CD4-positive, alpha-beta T cell treated with Interleukin-17A for 1 hour (primary cell): ENCODE measurements around the gene POLR1H.
"Not testable (repeated sequence)": the region's sequence is repeated elsewhere in the genome, so short reads cannot be mapped to it uniquely, and the experiment has no call there.

ENCODE experiments used
- DNase-seq: peaks from one replicate; pipeline ENCODE4 v3.0.0-alpha.2; 2020

Gene POLR1H, protein sequence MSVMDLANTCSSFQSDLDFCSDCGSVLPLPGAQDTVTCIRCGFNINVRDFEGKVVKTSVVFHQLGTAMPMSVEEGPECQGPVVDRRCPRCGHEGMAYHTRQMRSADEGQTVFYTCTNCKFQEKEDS

GRCh38 chr6:30061092-30061857 is at the start of gene POLR1H:
TSS of gene POLR1H (plus strand) at chr6:30061265. CDS start at chr6:30061525, 260 bp downstream.
- DNase-seq, result peak; percentile 94

DNA sequence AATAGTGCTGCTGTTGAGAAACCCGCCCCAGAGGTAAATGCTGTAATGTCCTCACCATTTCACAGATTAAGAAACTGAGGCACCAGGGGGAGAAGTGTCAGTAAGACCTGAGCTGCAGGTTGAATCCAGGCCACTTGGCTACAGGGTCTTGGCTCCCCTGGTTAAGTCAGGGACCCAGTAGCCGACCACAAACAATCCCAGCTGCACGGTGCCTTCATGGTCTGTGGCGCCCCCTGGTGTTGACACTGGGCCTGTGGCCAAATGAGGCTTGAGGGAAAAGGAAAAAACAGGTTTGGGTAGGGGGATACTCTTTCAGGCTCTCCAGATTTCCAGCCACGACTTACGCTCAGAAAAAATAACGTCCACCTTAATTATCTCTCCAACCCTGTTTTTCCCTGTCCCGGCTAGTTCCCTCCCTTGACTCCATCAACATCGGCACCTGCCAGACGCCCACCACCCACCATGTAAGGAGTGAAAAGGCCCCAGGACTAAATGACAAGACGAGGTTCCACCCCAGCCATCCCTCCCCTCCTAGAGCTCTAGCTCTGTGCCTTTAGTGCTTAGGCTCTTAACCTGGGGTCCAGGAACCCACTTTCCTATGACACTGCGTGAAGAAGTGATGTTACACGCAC is 47.7 kb upstream of the POLR1H start:
- DNase-seq, result peak; percentile 36

DNA sequence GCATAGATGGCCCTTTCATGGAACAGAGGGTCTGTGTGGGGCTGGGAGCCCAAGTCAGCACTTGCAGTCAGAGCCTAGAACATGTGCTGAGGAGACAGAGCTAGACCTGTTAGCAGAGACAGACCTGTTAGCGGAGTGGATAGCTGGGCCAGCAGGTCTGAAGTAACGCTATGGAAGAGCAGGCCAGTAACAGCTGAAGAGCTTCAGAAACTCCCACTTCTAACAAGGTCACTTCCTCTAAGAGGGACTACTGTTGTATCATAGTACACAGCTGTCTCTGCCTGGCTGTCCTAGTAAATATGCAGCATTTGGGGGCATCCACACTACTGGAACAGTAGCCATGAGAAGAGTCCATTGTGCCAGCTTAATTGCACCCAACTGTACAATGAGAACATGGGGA is 41.2 kb upstream of the POLR1H start:
- no peak for DNase-seq

GRCh38 chr6:30020626-30021025 is 40.4 kb upstream of the POLR1H start:
- no peak for DNase-seq

DNA sequence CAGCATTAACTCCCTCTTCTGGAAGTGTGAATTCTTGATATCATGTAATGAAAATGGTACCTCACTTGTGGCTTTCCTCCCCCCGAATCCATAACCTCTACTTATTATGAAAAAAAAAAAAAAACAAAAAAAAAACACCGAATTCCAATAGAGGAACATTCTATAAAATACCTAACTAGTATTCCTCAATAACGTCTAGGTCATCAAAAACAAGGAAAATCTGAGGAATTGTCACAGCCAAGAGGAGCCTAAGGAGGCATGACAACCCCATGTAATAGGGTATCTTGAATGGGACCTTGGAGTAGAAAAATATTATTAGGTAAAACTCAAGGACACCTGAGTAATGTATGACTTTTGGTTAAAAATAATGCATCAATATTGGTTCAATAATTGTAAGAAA is 38.9 kb upstream of the POLR1H start:
- DNase-seq, result no peak

DNA sequence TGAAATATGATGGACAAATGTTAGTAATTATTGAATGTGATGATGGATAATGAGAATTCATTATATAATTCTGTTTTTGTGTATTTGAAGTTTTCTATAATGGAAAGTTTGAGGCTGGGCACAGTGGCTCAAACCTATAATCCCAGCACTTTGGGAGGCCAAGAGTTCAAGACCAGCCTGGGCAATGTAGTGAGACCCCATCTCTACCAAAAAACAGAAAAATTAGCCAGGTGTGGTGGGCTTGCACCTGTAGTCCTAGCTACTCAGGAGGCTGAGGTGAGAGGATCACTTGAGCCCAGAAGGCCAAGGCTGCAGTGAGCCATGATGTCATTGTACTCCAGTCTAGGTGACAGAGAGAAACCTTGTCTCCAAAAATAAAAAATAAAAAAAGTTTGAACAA is 38.4 kb upstream of the POLR1H start:
- DNase-seq, result not testable (repeated sequence)

- no peak for DNase-seq
These were observed 35.9 kb upstream of the POLR1H start for GRCh38 chr6:30025186-30025585.

DNA sequence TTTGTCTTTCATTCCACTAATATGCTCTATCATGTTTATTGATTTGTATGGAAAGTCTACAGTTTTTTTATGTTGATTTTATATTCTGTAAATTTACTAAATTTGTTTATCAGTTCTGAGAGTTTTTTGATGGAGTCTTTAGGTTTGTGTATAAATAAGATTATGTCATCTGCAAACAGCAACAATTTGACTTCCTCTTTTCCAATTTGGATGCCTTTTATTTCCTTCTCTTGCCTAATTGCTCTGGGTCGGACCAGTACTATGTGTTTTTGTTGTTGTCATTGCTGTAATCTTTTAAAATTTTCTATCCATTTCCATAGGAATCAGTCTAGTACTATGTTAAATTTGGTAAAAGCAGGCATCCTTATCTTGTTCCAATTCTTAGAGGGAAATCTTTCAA is 31.5 kb upstream of the POLR1H start:
- DNase-seq, result no peak

DNA sequence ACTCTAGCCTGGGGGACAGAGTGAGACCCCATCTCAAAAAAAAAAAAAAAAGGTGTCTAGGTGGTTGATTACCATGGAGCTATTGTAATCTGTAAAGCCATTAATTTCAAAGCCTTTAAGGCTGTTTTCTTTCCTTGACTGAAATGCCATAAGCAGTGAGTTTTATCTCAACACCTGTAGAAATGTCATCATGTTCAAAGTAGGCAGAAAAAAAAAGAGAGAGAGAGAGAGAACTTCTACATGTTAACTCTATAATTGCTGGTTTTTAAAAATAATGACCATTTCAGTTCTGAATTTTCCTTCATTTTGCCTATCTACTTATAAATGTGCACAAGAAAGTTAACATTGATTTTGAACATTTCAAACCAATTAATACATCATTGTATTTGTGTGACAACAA is 29.7 kb upstream of the POLR1H start:
- no peak for DNase-seq

- DNase-seq, result not testable (repeated sequence)
These were observed 27.6 kb upstream of the POLR1H start for GRCh38 chr6:30033440-30033839.

DNA sequence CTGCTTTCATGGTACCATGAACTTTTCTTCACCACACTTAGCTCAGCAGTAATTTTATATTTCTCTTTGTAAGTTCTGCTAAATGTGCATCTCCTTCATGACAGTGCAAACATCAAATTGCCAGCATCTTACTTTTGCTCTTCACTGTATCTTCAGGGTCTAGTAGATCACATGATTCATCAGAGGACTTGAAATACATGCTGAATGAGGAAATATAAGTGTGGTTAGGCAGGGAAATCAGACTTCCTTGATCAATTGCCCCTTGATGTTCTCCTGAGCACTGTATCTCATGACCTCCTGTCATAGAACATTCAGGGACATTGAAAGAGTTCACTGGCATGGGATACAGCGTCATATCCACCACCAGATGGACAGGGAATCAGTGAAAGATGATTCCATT is 25.3 kb upstream of the POLR1H start:
- DNase-seq, result no peak

DNA sequence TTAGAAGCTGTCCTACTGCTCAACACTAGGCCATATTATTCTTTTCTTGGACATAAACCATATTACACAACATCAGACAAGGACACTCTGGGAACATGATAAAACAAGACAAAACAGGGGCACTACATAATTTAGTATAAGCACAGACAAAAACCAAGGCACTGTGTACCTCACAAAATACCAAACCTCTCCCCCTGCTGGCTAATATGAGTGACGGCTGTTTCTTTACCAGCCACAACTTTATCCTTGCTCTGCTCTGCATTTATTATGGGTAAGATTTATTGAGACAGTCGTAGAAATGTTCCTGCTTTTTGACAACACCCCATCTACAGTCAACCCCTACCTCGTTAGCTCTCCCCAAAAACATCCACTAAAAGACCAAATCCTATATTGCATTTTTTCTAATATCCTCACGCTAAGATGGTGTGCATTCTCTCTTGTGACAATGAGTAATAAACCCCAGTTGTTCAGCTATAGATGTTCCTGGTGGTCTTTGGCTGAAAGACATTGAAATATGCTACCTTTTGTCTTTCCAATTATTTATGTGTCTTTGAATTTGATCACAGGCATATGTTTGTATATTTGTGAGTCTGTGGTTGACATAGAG is 23.8 kb upstream of the POLR1H start:
- DNase-seq, result peak; percentile 28

DNA sequence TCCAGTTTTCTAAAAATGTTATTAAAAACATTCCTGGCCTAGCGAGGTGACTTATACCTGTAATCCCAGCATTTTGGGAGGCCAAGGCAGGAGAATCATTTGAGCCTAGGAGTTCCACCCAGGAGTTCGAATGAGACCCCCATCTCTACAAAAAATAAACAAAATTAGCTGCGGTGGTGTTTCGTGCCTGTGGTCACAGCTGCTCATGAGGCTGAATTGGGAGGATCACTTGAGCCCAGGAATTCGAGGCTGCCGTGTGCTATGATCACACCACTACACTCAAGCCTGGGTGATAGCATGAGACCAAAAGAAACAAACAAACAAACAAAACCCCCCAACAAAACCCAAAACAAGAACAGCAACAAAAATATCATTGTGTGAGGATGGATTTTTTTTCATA is 19.8 kb upstream of the POLR1H start:
- no peak for DNase-seq

- DNase-seq, result no peak
These were observed 19.2 kb upstream of the POLR1H start for GRCh38 chr6:30041821-30042220.

GRCh38 chr6:30042476-30042875 is 18.6 kb upstream of the POLR1H start:
- no peak for DNase-seq

- DNase-seq, result no peak
These were observed 18.2 kb upstream of the POLR1H start for GRCh38 chr6:30042914-30043313.

- no peak for DNase-seq
These were observed 17.3 kb upstream of the POLR1H start for GRCh38 chr6:30043744-30044143.

DNA sequence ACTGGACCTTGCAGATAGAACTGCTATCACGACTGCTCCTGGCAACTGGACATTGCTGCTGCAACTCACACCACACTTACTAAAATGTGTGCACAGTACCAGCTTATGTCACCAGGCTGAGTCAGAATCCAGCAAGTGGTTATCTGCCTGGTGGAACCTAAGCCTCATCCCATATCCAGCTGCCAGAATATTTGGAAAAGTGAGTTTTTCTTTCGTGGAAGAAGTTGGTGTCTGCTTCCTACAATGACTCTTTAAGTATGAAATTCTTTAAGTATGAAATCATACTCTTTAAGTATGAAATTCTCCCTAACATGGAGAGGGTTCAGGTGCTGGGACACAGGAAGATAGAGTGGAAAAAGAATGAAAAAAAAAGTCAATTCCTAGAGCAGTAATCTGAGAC is 16.4 kb upstream of the POLR1H start:
- no peak for DNase-seq

- DNase-seq, result no peak
These were observed 13.8 kb upstream of the POLR1H start for GRCh38 chr6:30047220-30047619.

DNA sequence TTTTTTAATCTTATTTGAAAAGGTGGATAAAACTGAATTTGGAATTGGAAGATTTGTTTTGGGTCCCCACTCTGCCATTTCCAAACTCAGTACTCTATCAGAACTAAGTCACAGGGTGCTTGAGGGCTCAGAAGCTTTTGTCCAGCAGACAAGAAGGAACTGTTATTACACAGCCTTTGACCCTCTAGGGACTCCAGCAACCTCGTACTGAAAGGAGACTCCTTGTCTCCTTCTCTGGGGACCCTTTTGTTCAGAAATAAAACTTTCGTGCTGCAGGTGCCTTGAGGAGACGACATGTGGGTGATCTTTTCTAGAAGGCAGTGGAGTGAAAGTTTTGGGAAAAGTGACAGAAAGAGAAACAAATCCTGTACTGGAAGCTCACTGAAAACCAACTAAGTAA is 7.4 kb upstream of the POLR1H start:
- DNase-seq, result no peak

DNA sequence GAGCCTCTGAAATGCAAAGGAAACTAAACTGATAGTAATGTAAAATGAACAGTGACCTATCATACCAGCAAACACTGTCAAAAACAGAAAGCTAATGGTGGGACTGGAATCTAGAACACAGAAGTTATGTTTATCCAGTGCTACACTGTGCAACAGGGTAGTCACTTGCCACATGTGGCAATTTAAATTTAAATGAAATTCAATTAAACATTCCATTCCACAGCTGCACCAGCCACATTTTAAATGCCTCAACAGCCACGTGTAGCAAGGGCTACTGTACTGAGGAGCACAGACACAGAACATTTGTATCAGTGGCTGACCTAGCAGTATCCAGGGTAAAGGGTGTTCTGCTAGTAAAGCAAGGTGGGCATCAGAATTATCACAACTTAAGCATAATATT is 5.6 kb upstream of the POLR1H start:
- DNase-seq, result no peak

GRCh38 chr6:30060606-30061091 is 416 bp upstream of the POLR1H start:
- no peak for DNase-seq

GRCh38 chr6:30061858-30062458 is 893 bp downstream of the POLR1H start:
- DNase-seq, result peak; percentile 72
